Keratinocyte (primary cell): ENCODE measurements around the gene POU6F2.

Source experiments
- CTCF ChIP-seq, 3 experiments: IDR thresholded peaks in 1 of 3; conservative IDR thresholded peaks in 1 of 3; optimal IDR thresholded peaks in 1 of 3; 2 replicates in 2 of 3; 3 replicates in 1 of 3; pipeline versions ENCODE3 to v1.5.1; 2011; ENCODE audit warnings: low read length in 3 of 3, mild to moderate bottlenecking in 3 of 3, moderate library complexity in 2 of 3, control low read depth in 1 of 3, inconsistent platforms in 1 of 3; ENCODE audit not compliant: insufficient read depth in 2 of 3; ENCODE audit errors: extremely low read depth in 1 of 3
- EZH2 ChIP-seq: IDR thresholded peaks from one replicate; pipeline ENCODE4 v1.6.1; 2012; ENCODE audit warnings: inconsistent platforms, mild to moderate bottlenecking, low read length, moderate library complexity

GRCh38 chr7:39192476-39192875 is 214.8 kb downstream of the POU6F2 start:
- TF ChIP-seq CTCF (optimal IDR thresholded peaks at IDR 0.05 in 1 of 3, IDR thresholded peaks at IDR 0.05 in 1 of 3, conservative IDR thresholded peaks at IDR 0.05 in 1 of 3; ENCODE audit: extremely low read depth in 1 of 3, insufficient read depth in 2 of 3, low read length in 3 of 3) (no peak), EZH2 (no peak)
